Loucy (cell line): Measurements from ENCODE around the gene APRT.

Source experiments
- CTCF ChIP-seq: fragments of 200-600 bp; sonication (generic); conservative IDR thresholded peaks from 2 replicates; pipeline ENCODE4 v1.5.1; 2014; ENCODE audit warnings: mild to moderate bottlenecking, antibody characterized with exemption, low read length
- EZH2phosphoT487 ChIP-seq: fragments of 200-600 bp; IDR thresholded peaks from 2 replicates; pipeline ENCODE4 v1.6.1; 2018; ENCODE audit warnings: antibody characterized with exemption, mild to moderate bottlenecking, moderate library complexity, borderline replicate concordance

GRCh38 chr16:88812513-88813268 lies 963 bp upstream of the APRT start:
- TF ChIP-seq CTCF (no peak), EZH2phosphoT487 (no peak)
